SU-DHL-6 (cell line): ENCODE data around the gene PTPN14.

Experiments
- H2AFZ ChIP-seq: fragments of 200-600 bp; sonication (generic); 2 replicates; pipeline ENCODE4 v1.6.1; 2014; ENCODE audit warnings: low read depth, mild to moderate bottlenecking, moderate library complexity, mixed read lengths, antibody characterized with exemption, low read length; ENCODE audit not compliant: severe bottlenecking
- H3F3A ChIP-seq: fragments of 200-600 bp; shearing (Covaris generic); 2 replicates; pipeline ENCODE4 v1.6.0; 2016; ENCODE audit warnings: antibody characterized with exemption, mild to moderate bottlenecking; ENCODE audit not compliant: insufficient read depth
- H3K27ac ChIP-seq: fragments of 200-600 bp; sonication (generic); 2 replicates; pipeline ENCODE4 v1.5.1; 2016; ENCODE audit warnings: low read depth, mild to moderate bottlenecking, low read length, moderate library complexity, mixed read lengths
- H3K27me3 ChIP-seq: fragments of 200-600 bp; sonication (generic), shearing (Covaris generic); 2 replicates; pipeline ENCODE4 v1.6.0; 2014; ENCODE audit warnings: mild to moderate bottlenecking, low read length
- H3K36me3 ChIP-seq: fragments of 200-600 bp; sonication (generic); 2 replicates; pipeline ENCODE4 v1.6.1; 2014; ENCODE audit warnings: mild to moderate bottlenecking, low read length, mixed read lengths
- H3K4me2 ChIP-seq: fragments of 300-600, 200-600 bp; shearing (Covaris generic), sonication (generic); 2 replicates; pipeline ENCODE4 v1.6.0; 2014; ENCODE audit warnings: low read length, low read depth, mild to moderate bottlenecking; ENCODE audit not compliant: poor library complexity, severe bottlenecking
- H3K4me3 ChIP-seq: fragments of 200-600 bp; sonication (generic); 2 replicates; pipeline ENCODE4 v1.5.1; 2014; ENCODE audit warnings: antibody characterized with exemption, low read length, mild to moderate bottlenecking, mixed read lengths; ENCODE audit not compliant: insufficient read depth, poor library complexity, severe bottlenecking
- H3K79me2 ChIP-seq: fragments of 200-600 bp; sonication (generic); 2 replicates; pipeline ENCODE4 v1.6.1; 2014; ENCODE audit warnings: mild to moderate bottlenecking, low read length, moderate library complexity; ENCODE audit not compliant: insufficient read depth
- H3K9ac ChIP-seq: fragments of 200-600 bp; sonication (generic); 2 replicates; pipeline ENCODE4 v1.7.0; 2014; ENCODE audit warnings: mild to moderate bottlenecking, low read length
- H3K9me2 ChIP-seq: fragments of 200-600 bp; sonication (generic); replicated peaks from 2 replicates; pipeline ENCODE4 v1.6.1; 2014; ENCODE audit warnings: low read length; ENCODE audit not compliant: insufficient read depth
- H3K9me3 ChIP-seq: fragments of 200-600 bp; sonication (generic); 2 replicates; pipeline ENCODE4 v1.6.1; 2014; ENCODE audit warnings: low read length, mixed read lengths; ENCODE audit not compliant: insufficient read depth
- H4K20me1 ChIP-seq: fragments of 200-600 bp; sonication (generic); 2 replicates; pipeline ENCODE4 v1.6.1; 2014; ENCODE audit warnings: low read depth, mild to moderate bottlenecking, antibody characterized with exemption, low read length, moderate library complexity, mixed read lengths
- CTCF ChIP-seq: fragments of 200-600 bp; sonication (generic); IDR thresholded peaks from one replicate; pipeline ENCODE4 v1.5.1; 2017; ENCODE audit warnings: antibody characterized with exemption, mild to moderate bottlenecking, low read length, moderate library complexity; ENCODE audit not compliant: insufficient read depth, poor library complexity, severe bottlenecking
- EZH2phosphoT487 ChIP-seq: fragments of 200-600 bp; sonication (generic), shearing (Covaris generic); conservative IDR thresholded peaks from 2 replicates; pipeline ENCODE4 v1.6.1; 2018; ENCODE audit warnings: mild to moderate bottlenecking, antibody characterized with exemption, low read length, moderate library complexity, mixed read lengths

Gene PTPN14

DNA sequence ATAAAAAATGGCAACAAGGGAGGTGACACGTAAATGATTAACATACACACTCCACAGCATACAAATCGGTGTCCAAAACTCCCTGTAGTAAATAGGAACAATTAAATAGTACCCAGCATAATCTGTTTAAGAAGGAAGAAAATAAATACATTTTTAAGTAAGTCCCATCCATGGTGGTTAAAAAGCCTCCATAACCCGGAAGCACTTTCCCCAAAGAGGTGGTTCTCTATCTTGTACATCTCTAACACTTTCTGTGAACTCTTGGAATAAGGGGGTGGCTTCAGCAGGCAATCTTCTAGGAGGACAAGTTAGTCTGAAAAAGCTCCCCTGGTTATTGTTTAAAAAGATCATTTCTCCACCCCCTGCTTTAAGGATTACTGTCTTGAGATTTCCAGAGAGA lies 76.9 kb downstream of the PTPN14 start:
- TF ChIP-seq EZH2phosphoT487 = no peak
- Histone ChIP-seq H3K9me3 (no peaks in the 10 kb centered on the region), H2AFZ (no peak overlapping the region), H3K36me3 (no peaks in the 10 kb centered on the region), H3K9me2 (no peaks in the 10 kb centered on the region), H3K4me2 (no peak overlapping the region), H3K27me3 (no peaks in the 10 kb centered on the region), H3K4me3 (no peak overlapping the region), H3K9ac (no peak overlapping the region), H4K20me1 (no peaks in the 10 kb centered on the region), H3K27ac (no peak overlapping the region), H3K79me2 (no peaks in the 10 kb centered on the region), H3F3A (no peaks in the 10 kb centered on the region)

- Histone ChIP-seq H3K9me2 (no peaks in the 10 kb centered on the region), H3K4me2 (no peak overlapping the region), H3K27ac (no peak overlapping the region), H4K20me1 (no peaks in the 10 kb centered on the region), H3K9me3 (no peaks in the 10 kb centered on the region), H3K79me2 (no peaks in the 10 kb centered on the region), H3F3A (no peaks in the 10 kb centered on the region), H2AFZ (no peak overlapping the region), H3K36me3 (no peaks in the 10 kb centered on the region), H3K4me3 (no peak overlapping the region), H3K9ac (no peak overlapping the region), H3K27me3 (no peaks in the 10 kb centered on the region)
- TF ChIP-seq EZH2phosphoT487 = no peak
- no peak for TF ChIP-seq CTCF
Measured at GRCh38 chr1:214473862-214474261, 77.5 kb downstream of the PTPN14 start.

DNA sequence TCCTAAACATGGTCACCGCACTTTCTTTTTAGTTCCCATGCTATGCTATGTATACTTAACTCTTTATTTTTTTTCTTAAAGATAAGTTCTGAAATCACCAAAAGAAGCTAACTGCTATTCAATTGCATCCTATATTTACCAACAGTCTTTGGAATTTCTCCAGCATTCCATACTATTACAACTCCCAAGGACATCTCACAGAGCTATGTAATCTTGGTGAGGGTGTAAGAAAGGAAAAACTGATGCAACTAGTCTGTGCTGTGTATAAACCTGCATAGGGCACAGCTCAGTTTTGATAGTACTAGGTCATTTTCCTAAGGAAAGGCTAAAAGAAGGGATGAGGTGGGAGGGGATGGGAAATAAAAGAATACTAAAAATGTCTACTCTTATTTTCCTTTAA lies 78.0 kb downstream of the PTPN14 start:
- H3K9ac ChIP-seq = no peak overlapping the region
- no peak overlapping the region for H2AFZ ChIP-seq
- TF ChIP-seq CTCF (no peak), EZH2phosphoT487 (no peak)
- H3K4me2 ChIP-seq = no peak overlapping the region
- no peaks in the 10 kb centered on the region for H3K79me2 ChIP-seq
- no peaks in the 10 kb centered on the region for H3K27me3 ChIP-seq
- no peaks in the 10 kb centered on the region for H3K36me3 ChIP-seq
- no peaks in the 10 kb centered on the region for H3F3A ChIP-seq
- no peaks in the 10 kb centered on the region for H4K20me1 ChIP-seq
- no peak overlapping the region for H3K4me3 ChIP-seq
- H3K27ac ChIP-seq = no peak overlapping the region
- no peaks in the 10 kb centered on the region for H3K9me3 ChIP-seq
- no peaks in the 10 kb centered on the region for H3K9me2 ChIP-seq

DNA sequence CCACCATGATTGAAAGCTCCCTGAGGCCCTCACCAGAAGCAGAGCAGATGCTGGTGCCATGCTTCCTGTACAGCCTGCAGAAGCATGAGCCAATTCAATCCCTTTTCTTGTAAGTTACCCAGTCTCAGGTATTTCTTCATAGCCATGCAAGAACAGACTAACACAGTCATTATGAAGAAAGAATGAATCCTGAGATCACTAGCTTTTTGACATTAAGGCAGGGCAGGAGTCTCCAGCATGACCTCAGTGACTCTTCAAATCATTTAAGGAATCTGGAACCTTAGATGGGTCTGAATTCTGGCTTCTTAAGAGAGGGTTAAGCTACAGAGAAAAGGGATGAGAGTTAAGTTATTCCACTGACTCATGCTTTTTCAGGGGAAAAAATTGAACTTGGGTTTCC lies 79.0 kb downstream of the PTPN14 start:
- Histone ChIP-seq H3K4me3 (no peak overlapping the region), H3K27ac (no peak overlapping the region), H3K4me2 (no peak overlapping the region), H4K20me1 (no peaks in the 10 kb centered on the region), H3K9ac (no peak overlapping the region), H3K27me3 (no peaks in the 10 kb centered on the region), H3K79me2 (no peaks in the 10 kb centered on the region), H3K9me2 (no peaks in the 10 kb centered on the region), H3K36me3 (no peaks in the 10 kb centered on the region), H2AFZ (no peak overlapping the region), H3F3A (no peaks in the 10 kb centered on the region), H3K9me3 (no peaks in the 10 kb centered on the region)
- TF ChIP-seq EZH2phosphoT487 = no peak
- TF ChIP-seq CTCF = no peak
